HEK293 (cell line): ENCODE results near the gene KRT7.

Experiments used
- BCL11A ChIP-seq: fragments of 450-650 bp; formaldehyde crosslinking; IDR thresholded peaks from 2 replicates; pipeline ENCODE4 v1.5.1; 2016; ENCODE audit warnings: low read depth, missing biosample characterization, missing genetic modification characterization
- GLI4 ChIP-seq: fragments of 450-650 bp; formaldehyde crosslinking; IDR thresholded peaks from 2 replicates; pipeline ENCODE4 v1.5.1; 2016; ENCODE audit warnings: missing biosample characterization, missing genetic modification characterization
- KLF9 ChIP-seq: fragments of 450-650 bp; formaldehyde crosslinking; IDR thresholded peaks from 2 replicates; pipeline ENCODE4 v1.5.1; 2016; ENCODE audit warnings: missing biosample characterization, missing genetic modification characterization, low read depth
- MYNN ChIP-seq: fragments of 450-650 bp; formaldehyde crosslinking; IDR thresholded peaks from 2 replicates; pipeline ENCODE4 v1.5.1; 2016; ENCODE audit warnings: missing biosample characterization, missing genetic modification characterization, borderline replicate concordance
- REST ChIP-seq: fragments of 450-650 bp; formaldehyde crosslinking; IDR thresholded peaks from 2 replicates; pipeline ENCODE4 v1.5.1; 2016; ENCODE audit warnings: missing biosample characterization, missing genetic modification characterization
- ZBTB21 ChIP-seq: fragments of 450-650 bp; formaldehyde crosslinking; IDR thresholded peaks from 2 replicates; pipeline ENCODE4 v1.5.1; 2017; ENCODE audit warnings: missing biosample characterization, missing genetic modification characterization
- ZNF362 ChIP-seq: fragments of 450-650 bp; formaldehyde crosslinking; IDR thresholded peaks from 2 replicates; pipeline ENCODE4 v1.5.1; 2016; ENCODE audit warnings: missing biosample characterization, missing genetic modification characterization
- ZSCAN4 ChIP-seq: fragments of 450-650 bp; formaldehyde crosslinking; IDR thresholded peaks from 2 replicates; pipeline ENCODE4 v1.5.1; 2017; ENCODE audit warnings: missing biosample characterization, missing genetic modification characterization

DNA sequence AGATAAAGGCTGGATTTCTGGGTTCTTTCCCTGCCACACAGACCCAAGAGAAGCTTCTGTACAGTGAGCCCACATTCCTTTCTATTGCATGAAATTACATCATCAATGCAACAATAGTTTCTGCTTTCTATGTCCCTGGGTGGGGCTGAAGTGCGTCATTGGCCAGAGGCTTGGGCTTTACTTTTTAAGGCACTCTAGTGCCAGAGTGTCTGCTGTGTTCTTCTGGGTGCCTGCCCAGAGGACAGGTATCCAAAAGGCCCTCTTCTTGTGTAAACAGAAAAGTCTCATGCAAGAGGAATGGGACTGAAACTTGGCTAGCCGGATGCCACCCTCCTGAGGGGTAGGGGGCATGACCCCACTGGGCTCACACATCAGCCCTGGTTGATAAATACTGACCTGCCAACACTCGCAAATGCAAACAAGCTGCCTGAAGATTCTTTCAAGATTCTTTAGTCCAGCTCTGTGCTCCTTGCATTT, 47.3 kb downstream of the KRT7 start:
- TF ChIP-seq KLF9 (tag by site-specific recombination) (no peak), REST (tag by site-specific recombination) (no peak), MYNN (tag by site-specific recombination) (no peak), ZSCAN4 (no peak), ZBTB21 (tag by site-specific recombination) (peak; percentile 80), ZNF362 (tag by site-specific recombination) (no peak), BCL11A (tag by site-specific recombination) (no peak), GLI4 (tag by site-specific recombination) (no peak)
